B cell (primary cell): Measurements from ENCODE around the gene FMNL2.

Source experiments
- CTCF ChIP-seq: fragments of 200-600 bp; IDR thresholded peaks from one replicate; pipeline ENCODE4 v1.8.0; 2022; ENCODE audit warnings: antibody characterized with exemption, mild to moderate bottlenecking
- EZH2 ChIP-seq: IDR thresholded peaks from 2 replicates; pipeline ENCODE4 v1.6.1; 2012; ENCODE audit warnings: borderline replicate concordance, low read depth, mild to moderate bottlenecking, moderate library complexity, low read length; ENCODE audit not compliant: insufficient read depth, poor library complexity, severe bottlenecking

- TF ChIP-seq CTCF = no peak
- TF ChIP-seq EZH2 = no peak
Measured at GRCh38 chr2:152343426-152343825, 8.5 kb downstream of the FMNL2 start.
